Suprapubic skin (tissue), 4 donors: Measurements from ENCODE around the gene ZBTB16. TPM values are rescaled to one million over a fixed set of nuclear protein-coding genes. Genes with fewer than 3 reads are reported as not detected.

Experiments used
- DNase-seq, 2 donors: peaks; one replicate each; pipeline ENCODE4 v3.0.0-alpha.2; 2019; ENCODE audit warnings: low spot score in 2 of 2
- H3K27ac ChIP-seq: fragments of 200-600 bp; sonication (generic); one replicate; pipeline ENCODE4 v1.5.1; 2019
- H3K27me3 ChIP-seq: fragments of 200-600 bp; sonication (generic); one replicate; pipeline ENCODE4 v1.5.1; 2019
- H3K36me3 ChIP-seq: fragments of 200-600 bp; sonication (generic); one replicate; pipeline ENCODE4 v1.5.1; 2019
- H3K4me1 ChIP-seq: fragments of 200-600 bp; sonication (generic); one replicate; pipeline ENCODE4 v1.5.1; 2019
- H3K4me3 ChIP-seq: fragments of 200-600 bp; sonication (generic); one replicate; pipeline ENCODE4 v1.5.1; 2019; ENCODE audit warnings: mild to moderate bottlenecking
- H3K9me3 ChIP-seq: fragments of 200-600 bp; sonication (generic); one replicate; pipeline ENCODE4 v1.5.1; 2019
- CTCF ChIP-seq, 2 donors: fragments of 200-600 bp in 1 of 2; fragments of 450-650 bp in 1 of 2; sonication (generic) in 1 of 2; IDR thresholded peaks; one replicate each; pipeline ENCODE4 v1.5.1; 2016 to 2019; ENCODE audit warnings: antibody characterized with exemption in 2 of 2, mild to moderate bottlenecking in 1 of 2, moderate library complexity in 1 of 2
- EP300 ChIP-seq: sonication (generic); formaldehyde crosslinking; IDR thresholded peaks from one replicate; pipeline ENCODE4 v1.6.1; 2017; ENCODE audit warnings: antibody characterized with exemption
- POLR2A ChIP-seq, 2 donors: fragments of 450-650 bp; IDR thresholded peaks; one replicate each; pipeline ENCODE4 v1.6.1; 2017; ENCODE audit warnings: antibody characterized with exemption in 2 of 2, mild to moderate bottlenecking in 2 of 2, moderate library complexity in 2 of 2
- POLR2AphosphoS5 ChIP-seq, 3 donors: sonication (generic); formaldehyde crosslinking; IDR thresholded peaks; one replicate each; pipeline ENCODE4 v1.6.1; 2017; ENCODE audit warnings: antibody characterized with exemption in 3 of 3
- WGBS: methylation state at CpG from one replicate; pipeline ENCODE4 v1.1.5; 2018; 5-methylcytosine and 5-hydroxymethylcytosine counted together
- total RNA-seq, 4 donors: library from RNA; depleted of rRNA; stranded (reverse); fragments of >200 nt; gene quantifications; one replicate each; pipeline ENCODE4 v1.1.0, GENCODE V29; 2016

Gene ZBTB16
- total RNA-seq, 4 donors from 2014 or later, result 142 to 474 (median 232) TPM

- Histone ChIP-seq H3K4me1 (peaks cover 29% of the 10 kb centered on the region), H3K36me3 (peaks cover 23% of the 10 kb centered on the region), H3K9me3 (no peaks in the 10 kb centered on the region), H3K4me3 (no peak overlapping the region), H3K27me3 (no peaks in the 10 kb centered on the region), H3K27ac (no peak overlapping the region)
- DNase-seq, result no peak
- WGBS, result 80% methylated on average over 20 of the region's 24 CpGs
- TF ChIP-seq POLR2AphosphoS5 (IDR thresholded peaks at IDR 0.05) (no peak), CTCF (IDR thresholded peaks at IDR 0.05) (no peak), POLR2A (IDR thresholded peaks at IDR 0.05) (no peak), EP300 (no peak)
Observed at GRCh38 chr11:114228435-114229411, 169.2 kb downstream of the ZBTB16 start.

- H3K9me3 ChIP-seq, result no peaks in the 10 kb centered on the region
- peaks cover 29% of the 10 kb centered on the region for H3K4me1 ChIP-seq
- no peaks in the 10 kb centered on the region for H3K27me3 ChIP-seq
- H3K27ac ChIP-seq, result no peak overlapping the region
- peaks cover 21% of the 10 kb centered on the region for H3K36me3 ChIP-seq
- 86% methylated on average over 15 of the region's 15 CpGs for WGBS
- DNase-seq, result no peak
- no peak overlapping the region for H3K4me3 ChIP-seq
- TF ChIP-seq EP300, result no peak
- TF ChIP-seq POLR2A (IDR thresholded peaks at IDR 0.05), result no peak
- no peak for TF ChIP-seq POLR2AphosphoS5 (IDR thresholded peaks at IDR 0.05)
- no peak for TF ChIP-seq CTCF (IDR thresholded peaks at IDR 0.05)
Observed at GRCh38 chr11:114230031-114230704, 170.7 kb downstream of the ZBTB16 start.

- Histone ChIP-seq H3K36me3 (peaks cover 9% of the 10 kb centered on the region), H3K4me3 (no peak overlapping the region), H3K4me1 (peaks cover 29% of the 10 kb centered on the region), H3K9me3 (no peaks in the 10 kb centered on the region), H3K27me3 (peaks cover under 1% of the 10 kb centered on the region), H3K27ac (no peak overlapping the region)
- no peak for TF ChIP-seq POLR2AphosphoS5 (IDR thresholded peaks at IDR 0.05)
- TF ChIP-seq EP300, result no peak
- no peak for TF ChIP-seq CTCF (IDR thresholded peaks at IDR 0.05)
- no peak for DNase-seq
- WGBS, result 75% methylated on average over 14 of the region's 18 CpGs
Observed at GRCh38 chr11:114232400-114233059, 173.0 kb downstream of the ZBTB16 start.

GRCh38 chr11:114233755-114234154, 174.2 kb downstream of the ZBTB16 start:
- H3K27me3 ChIP-seq, result peaks cover 3% of the 10 kb centered on the region
- 65% methylated on average over 6 of the region's 6 CpGs for WGBS
- no peak overlapping the region for H3K4me3 ChIP-seq
- peaks cover 22% of the 10 kb centered on the region for H3K4me1 ChIP-seq
- TF ChIP-seq POLR2A (IDR thresholded peaks at IDR 0.05), result no peak
- no peak for TF ChIP-seq POLR2AphosphoS5 (IDR thresholded peaks at IDR 0.05)
- no peak for TF ChIP-seq CTCF (IDR thresholded peaks at IDR 0.05)
- no peak for TF ChIP-seq EP300
- no peak for DNase-seq
- H3K36me3 ChIP-seq, result peaks cover 19% of the 10 kb centered on the region
- H3K27ac ChIP-seq, result no peak overlapping the region
- H3K9me3 ChIP-seq, result no peaks in the 10 kb centered on the region
